Measurements from ENCODE around the gene GTF2A1. TPM values are rescaled to one million over a fixed set of nuclear protein-coding genes. Genes with fewer than 3 reads are reported as not detected.
A peak's percentile ranks its signal among the peaks of the same experiment; 100 is the strongest.

The GTF2A1 gene
- polyA plus RNA-seq, 3 donors = 7.9 to 15.8 (median 9.2) TPM

- DNase-seq = no peak
- no peaks in the 10 kb centered on the region for H3K9me3 ChIP-seq (replicated peaks in 1 of 2; ENCODE audit: control insufficient read depth in 1 of 2, insufficient read depth in 1 of 2, low read length in 2 of 2)
- intact Hi-C loops (cut with micrococcal nuclease) = loop anchor here (5.0 to 10.0 kb wide), 2 partner anchors 52 to 175 kb away; partner anchors contain the start of gene GTF2A1 (in 1 of the 2)
- H3K4me3 ChIP-seq (replicated peaks in 1 of 3; ENCODE audit: low read depth in 2 of 3, low read length in 3 of 3) = no peak overlapping the region
- no peak overlapping the region for H3K4me2 ChIP-seq (replicated peaks; ENCODE audit: extremely low read depth, low read length, poor library complexity, severe bottlenecking)
- Mint-ChIP-seq H3K4me1 (peaks cover 42% of the 10 kb centered on the region), H3K9me3 (no peaks in the 10 kb centered on the region), H3K27ac (peak overlapping the region in 1 of 7 donors; percentile 33), H3K4me3 (no peak overlapping the region), H3K27me3 (ENCODE audit: low read depth in 3 of 3) (no peaks in the 10 kb centered on the region), H3K36me3 (peaks cover 0 to 10% of the 10 kb centered on the region in 2 donors)
- TF ChIP-seq CTCF (IDR thresholded peaks at IDR 0.05) = no peak
- H3K4me1 ChIP-seq (ENCODE audit: control insufficient read depth in 1 of 2, insufficient read depth in 2 of 2, low read length in 2 of 2) = peaks cover 17 to 32% of the 10 kb centered on the region in 2 donors
- no peaks in the 10 kb centered on the region for H3K79me2 ChIP-seq (ENCODE audit: insufficient read depth, low read length)
- no peaks in the 10 kb centered on the region for H4K20me1 ChIP-seq (ENCODE audit: insufficient read depth, low read length)
- WGBS (ENCODE audit: insufficient coverage) = no CpG with 5 or more reads among the region's 2 CpGs
- H2AFZ ChIP-seq (ENCODE audit: insufficient read depth, low read depth, low read length, poor library complexity, severe bottlenecking) = no peak overlapping the region
- no peak overlapping the region for H3K9ac ChIP-seq (ENCODE audit: insufficient read depth, low read length, poor library complexity, severe bottlenecking)
- no peaks in the 10 kb centered on the region for H3K36me3 ChIP-seq (replicated peaks in 1 of 2; ENCODE audit: control insufficient read depth in 1 of 2, insufficient read depth in 2 of 2, low read length in 2 of 2)
- no peaks in the 10 kb centered on the region for H3K27me3 ChIP-seq (ENCODE audit: control insufficient read depth in 2 of 2, insufficient read depth in 2 of 2, low read length in 2 of 2)
- peak overlapping the region in 1 of 2 donors; percentile 17 for H3K27ac ChIP-seq (ENCODE audit: low read depth in 1 of 2, low read length in 2 of 2)
These were observed 48.4 kb downstream of the GTF2A1 start for GRCh38 chr14:81172353-81172752.

- Histone ChIP-seq H4K20me1 (ENCODE audit: insufficient read depth, low read length) (no peaks in the 10 kb centered on the region), H3K4me1 (ENCODE audit: control insufficient read depth in 1 of 2, insufficient read depth in 2 of 2, low read length in 2 of 2) (peaks cover 13 to 16% of the 10 kb centered on the region in 2 donors), H3K4me2 (replicated peaks; ENCODE audit: extremely low read depth, low read length, poor library complexity, severe bottlenecking) (peak overlapping the region; percentile 98), H3K27me3 (ENCODE audit: control insufficient read depth in 2 of 2, insufficient read depth in 2 of 2, low read length in 2 of 2) (no peaks in the 10 kb centered on the region), H3K27ac (ENCODE audit: low read depth in 1 of 2, low read length in 2 of 2) (peak overlapping the region; percentile 90 to 94), H3K36me3 (replicated peaks in 1 of 2; ENCODE audit: control insufficient read depth in 1 of 2, insufficient read depth in 2 of 2, low read length in 2 of 2) (no peaks in the 10 kb centered on the region), H2AFZ (ENCODE audit: insufficient read depth, low read depth, low read length, poor library complexity, severe bottlenecking) (peak overlapping the region; percentile 92), H3K9me3 (replicated peaks in 1 of 2; ENCODE audit: control insufficient read depth in 1 of 2, insufficient read depth in 1 of 2, low read length in 2 of 2) (no peaks in the 10 kb centered on the region), H3K79me2 (ENCODE audit: insufficient read depth, low read length) (no peaks in the 10 kb centered on the region), H3K9ac (ENCODE audit: insufficient read depth, low read length, poor library complexity, severe bottlenecking) (no peak overlapping the region), H3K4me3 (replicated peaks in 1 of 3; ENCODE audit: low read depth in 2 of 3, low read length in 3 of 3) (peak overlapping the region in 2 of 3 experiments; percentile 76 to 93)
- 31% methylated on average over 2 of the region's 3 CpGs for WGBS (ENCODE audit: insufficient coverage)
- no peak for DNase-seq
- Mint-ChIP-seq H3K27me3 (ENCODE audit: low read depth in 3 of 3) (no peaks in the 10 kb centered on the region), H3K9me3 (no peaks in the 10 kb centered on the region), H3K4me1 (peaks cover 30% of the 10 kb centered on the region), H3K4me3 (no peak overlapping the region), H3K27ac (peak overlapping the region; percentile 95 to 99 (median 97)), H3K36me3 (peaks cover 0 to 10% of the 10 kb centered on the region in 2 donors)
- peak; percentile 25 for TF ChIP-seq CTCF (IDR thresholded peaks at IDR 0.05)
- intact Hi-C loops (cut with micrococcal nuclease) = loop anchor here (5.0 to 10.0 kb wide), 2 partner anchors 54 to 174 kb away; partner anchors contain the start of gene GTF2A1 (in 1 of the 2)
These were observed 49.9 kb downstream of the GTF2A1 start for GRCh38 chr14:81170829-81171195.

Data from CD14-positive monocyte (primary cell).